HuH-7.5 (cell line): ENCODE results near the gene ADGRA3.
"Not testable (repeated sequence)": the region's sequence is repeated elsewhere in the genome, so short reads cannot be mapped to it uniquely, and the experiment has no call there.

ENCODE experiments used
- DNase-seq: peaks from one replicate; pipeline ENCODE4 v3.0.0; 2011; ENCODE audit warnings: low spot score

Gene ADGRA3

DNA sequence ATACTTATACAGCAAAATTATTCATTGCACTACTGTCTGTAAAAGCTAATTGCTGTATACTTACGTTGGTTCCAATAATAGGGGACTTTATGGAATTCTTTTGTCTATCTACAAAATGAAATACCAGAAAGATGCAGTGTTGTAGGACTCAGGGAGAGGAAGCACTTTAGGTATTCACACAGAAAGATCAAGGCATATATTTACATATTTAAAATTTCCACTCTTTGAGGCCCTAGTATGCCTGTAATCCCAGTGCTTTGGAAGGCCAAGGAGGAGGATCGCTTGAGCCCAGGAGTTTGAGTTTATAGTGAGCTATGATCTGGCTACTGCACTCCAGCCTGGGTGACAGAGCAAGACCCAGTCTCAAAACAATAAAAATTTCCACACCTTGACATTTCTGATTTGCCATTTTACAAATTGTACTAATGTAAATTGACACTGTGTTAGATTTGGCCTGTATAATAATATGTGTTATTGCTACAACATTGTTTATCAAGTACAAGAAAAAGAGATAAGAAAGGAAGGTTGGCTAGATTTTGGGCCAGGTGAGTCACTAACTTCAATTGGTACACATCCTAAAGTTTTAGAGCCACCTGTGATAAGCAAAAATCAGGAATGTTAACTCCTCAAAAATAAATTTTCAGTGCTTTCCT is 35.1 kb downstream of the ADGRA3 start:
- DNase-seq: no peak

DNA sequence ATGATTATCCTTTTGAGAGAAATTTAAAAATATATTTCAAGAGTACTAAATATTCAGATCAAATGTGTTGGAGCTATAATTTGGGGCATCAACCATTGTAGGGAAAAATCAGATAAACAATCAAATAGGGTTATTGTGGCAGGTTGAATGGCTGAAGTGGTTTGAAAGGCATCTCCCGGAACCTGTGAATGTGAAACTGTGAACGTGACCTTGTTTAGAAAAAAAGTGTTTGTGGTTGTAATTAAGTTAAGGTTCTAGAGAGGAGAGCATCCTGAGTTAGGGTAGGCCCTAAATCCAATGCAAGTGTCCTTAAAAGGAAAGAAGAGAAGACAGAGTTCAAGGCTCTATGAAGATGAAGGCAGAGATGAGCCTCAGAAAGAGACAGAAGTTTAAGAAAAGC is 37.4 kb downstream of the ADGRA3 start:
- DNase-seq: no peak

DNA sequence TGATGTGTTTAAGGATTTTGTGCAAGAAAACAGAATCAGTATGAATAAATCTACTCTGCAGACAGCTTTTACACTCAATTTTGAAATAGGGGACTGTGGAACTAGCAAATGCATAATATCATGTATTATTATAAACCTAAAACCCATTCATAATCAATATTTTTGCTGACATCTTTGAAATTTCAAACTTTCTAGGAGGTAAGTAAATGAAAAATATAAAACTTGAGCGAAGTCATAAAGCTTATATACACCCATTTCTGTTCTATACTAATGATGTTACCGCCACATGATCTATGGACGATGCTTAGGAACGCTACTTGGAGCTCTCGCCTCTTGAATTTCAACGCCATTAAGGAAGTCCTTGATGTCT is 38.1 kb downstream of the ADGRA3 start:
- DNase-seq: no peak

DNA sequence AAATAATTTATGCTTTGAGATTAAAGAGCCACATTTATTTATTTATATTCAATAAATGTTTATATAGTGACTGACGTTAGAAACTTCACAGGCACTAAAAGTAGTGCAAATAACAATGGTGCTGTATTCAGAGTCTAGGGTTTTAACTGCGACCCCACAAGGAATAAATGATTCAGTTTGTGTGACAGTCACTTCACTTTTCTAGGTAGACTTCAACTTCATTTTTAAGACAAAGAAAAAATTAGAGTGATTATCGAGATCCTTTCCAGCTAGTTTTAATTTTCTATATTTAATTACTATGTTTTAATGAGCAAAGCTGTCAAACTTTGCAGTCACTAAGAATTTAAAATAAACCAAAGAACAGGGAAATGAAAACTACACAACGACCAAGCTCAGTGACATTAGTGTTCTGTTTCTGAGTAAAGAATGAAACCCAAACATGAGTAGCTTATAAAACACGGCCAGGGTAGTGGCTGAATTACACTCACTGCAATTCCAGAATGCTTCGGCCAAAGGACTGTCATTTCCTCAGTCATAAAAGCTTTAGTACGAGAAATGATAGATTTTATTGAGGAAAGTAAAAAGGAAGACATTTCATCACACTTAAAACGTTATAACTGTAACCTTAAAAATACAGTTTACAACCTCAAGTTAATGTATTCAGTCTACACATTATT is 38.6 kb downstream of the ADGRA3 start:
- DNase-seq: no peak

DNA sequence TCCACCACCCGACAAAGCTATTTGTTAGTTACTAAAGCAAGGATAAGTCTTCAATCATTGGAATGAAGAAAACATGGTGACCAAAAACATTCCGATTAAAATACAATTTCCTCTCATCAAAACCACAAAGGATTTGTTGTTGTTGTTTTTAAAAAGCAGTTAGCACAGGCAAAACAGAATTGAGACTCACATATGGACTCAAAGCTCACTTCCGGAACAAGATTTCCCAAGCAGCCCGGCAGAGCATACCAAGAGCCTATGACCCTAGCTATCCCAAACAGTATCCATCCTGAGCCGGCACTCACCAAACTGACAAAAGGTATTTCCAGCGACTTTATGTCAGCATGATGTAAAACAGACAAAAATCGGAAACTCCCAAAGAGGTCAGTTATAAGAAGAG is 39.9 kb downstream of the ADGRA3 start:
- no peak for DNase-seq

DNA sequence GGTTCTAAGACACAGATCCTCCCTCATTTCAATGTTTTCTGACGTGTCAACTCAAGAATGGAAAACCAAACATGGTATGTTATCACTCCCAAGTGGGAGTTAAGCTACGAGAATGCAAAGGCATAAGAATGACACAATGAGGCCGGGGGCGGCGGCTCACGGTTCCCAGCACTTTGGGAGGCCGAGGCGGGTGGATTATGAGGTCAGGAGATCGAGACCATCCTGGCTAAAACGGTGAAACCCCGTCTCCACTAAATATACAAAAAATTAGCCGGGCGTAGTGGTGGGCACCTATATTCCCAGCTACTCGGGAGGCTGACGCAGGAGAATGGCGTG is 40.6 kb downstream of the ADGRA3 start:
- not testable (repeated sequence) for DNase-seq

DNA sequence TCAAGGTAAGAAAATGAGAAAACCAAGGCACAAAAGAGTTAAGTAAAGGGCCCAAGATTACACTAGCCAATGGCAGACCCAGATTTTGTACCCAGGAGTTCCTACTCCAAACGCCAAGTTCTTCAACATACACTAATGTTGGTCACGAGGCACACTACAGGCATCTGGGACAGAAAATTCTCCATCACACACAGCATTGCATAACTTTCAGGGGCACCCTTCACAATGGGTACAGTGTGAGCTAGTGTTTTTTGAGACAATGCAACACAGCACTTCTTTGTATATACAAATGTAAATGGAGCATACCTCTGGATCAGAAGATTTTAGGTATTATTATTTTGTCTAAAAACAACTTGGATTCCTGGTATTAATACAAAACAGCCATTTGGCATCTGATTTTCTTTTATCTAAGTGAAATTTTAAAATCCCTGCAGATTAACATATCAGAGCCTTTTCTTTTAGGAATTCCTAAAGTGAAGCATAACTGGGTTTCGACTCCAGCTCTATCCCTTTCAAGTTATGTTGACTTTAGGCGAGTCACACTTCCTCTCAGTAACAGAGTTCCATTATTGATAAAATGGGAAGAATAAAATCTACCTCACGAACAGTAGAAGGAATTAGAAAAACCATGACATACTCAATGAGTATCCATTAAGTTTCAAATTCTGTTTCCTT is 41.1 kb downstream of the ADGRA3 start:
- no peak for DNase-seq

DNA sequence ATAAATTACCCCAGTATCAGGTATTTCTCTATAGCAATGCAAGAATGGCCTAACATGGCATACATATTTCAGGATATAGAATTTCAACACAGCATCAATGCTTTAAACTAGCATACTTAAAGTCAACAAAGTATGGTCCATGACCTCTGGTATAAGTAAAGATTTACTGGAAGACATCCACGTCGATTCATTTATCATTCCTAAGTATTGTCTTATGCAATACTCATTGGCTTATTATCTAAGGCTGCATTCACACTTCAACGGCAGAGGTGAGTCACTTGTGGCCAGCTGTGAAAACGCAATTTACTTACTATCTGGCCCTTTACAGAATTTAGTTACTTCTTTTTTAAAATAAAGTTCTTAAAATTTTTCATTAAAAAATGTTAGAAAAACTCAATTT is 42.6 kb downstream of the ADGRA3 start:
- DNase-seq: no peak

DNA sequence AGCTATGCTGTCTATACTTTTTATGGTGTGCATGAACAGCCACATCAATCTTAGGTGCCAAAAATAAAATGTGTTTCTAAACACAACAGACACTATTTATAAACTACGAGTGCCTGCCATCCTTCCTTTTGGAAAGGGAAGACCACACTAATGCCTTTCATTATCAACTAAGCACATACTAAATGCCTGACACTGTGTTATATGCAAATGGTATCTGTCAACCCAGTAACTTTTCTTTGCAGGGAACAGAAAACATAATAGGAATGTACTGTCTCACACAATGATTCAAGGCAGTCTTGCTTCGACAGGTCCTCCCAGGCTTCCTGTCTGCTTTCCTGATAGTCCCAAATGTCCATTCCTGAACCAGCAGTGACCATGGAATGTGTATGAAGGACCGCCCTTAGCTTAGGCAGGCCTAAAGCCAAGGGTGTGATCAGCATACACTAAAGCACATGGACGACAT is 43.8 kb downstream of the ADGRA3 start:
- no peak for DNase-seq

DNA sequence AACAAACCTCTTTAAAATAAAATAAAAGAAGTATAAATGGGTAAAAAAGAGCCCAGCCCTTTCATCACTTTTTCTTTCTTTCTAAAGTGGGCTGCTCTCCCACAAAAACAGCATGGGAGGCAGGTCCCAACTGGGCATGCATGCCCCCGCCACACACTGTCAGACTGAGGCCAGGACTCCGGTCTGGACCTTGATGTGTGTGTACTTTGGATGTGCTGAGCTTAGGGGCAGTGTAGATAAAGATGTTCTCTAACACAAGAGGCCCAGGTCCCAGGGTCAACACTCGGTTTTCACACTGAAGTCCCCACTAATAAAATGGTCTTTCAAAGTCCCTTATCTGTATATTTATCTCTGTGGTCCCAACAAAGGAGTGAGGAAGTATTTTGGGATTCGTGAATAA is 44.4 kb downstream of the ADGRA3 start:
- no peak for DNase-seq

DNA sequence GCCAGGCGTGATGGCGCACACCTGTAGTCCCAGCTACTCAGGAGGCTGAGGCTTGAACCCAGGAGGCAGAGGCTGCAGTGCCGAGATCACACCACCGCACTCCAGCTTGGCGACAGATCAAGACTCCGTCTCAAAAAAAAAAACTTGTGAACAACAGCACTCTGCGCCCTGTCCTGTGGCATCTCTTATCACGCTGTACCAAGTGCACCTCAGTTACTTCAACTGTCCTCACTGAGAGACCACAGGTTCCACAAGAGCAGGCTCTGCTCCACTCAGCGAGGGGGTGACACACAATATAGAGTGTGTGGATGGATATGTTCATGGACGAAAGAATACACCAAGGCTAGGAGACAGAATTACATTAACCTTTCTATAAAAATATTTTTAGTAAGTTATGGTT is 49.3 kb downstream of the ADGRA3 start:
- no peak for DNase-seq

DNA sequence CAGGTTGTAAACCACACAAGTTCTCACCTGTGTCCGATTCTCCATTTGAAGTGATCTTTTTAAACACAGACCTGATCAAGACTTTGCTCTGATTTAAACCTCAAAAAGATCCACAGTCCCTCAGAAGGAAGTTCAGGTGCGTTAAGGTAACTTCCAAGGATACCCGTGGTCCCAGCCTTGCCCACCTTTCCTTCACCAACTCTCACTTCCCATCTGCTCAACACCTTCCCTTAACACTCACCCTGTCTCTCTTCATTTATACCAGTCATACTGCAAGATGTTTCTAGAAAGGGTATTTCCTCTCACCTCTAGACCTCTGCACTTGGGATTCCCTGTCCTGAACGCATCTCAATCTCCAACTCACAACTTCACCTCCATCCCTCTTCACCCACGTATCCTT is 49.9 kb downstream of the ADGRA3 start:
- DNase-seq: no peak

DNA sequence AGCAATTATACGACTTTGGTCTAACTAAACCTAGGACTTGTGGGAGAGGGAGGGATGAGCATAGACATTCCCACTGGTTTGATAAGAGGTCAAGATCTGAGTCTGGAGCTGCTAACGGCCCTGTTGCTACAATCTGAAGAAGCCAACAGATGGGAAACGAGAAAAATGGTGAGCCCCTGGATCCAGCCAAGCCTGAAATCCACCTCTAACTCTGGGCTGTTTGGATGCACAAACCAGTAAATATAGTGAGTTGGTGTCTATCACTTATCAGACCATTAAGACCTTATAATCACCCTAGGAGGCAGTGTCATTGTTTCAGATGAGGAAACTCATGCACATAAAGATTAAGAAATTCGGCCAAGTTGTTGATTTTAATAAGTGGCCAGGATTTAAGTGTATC is 50.5 kb downstream of the ADGRA3 start:
- DNase-seq: no peak

DNA sequence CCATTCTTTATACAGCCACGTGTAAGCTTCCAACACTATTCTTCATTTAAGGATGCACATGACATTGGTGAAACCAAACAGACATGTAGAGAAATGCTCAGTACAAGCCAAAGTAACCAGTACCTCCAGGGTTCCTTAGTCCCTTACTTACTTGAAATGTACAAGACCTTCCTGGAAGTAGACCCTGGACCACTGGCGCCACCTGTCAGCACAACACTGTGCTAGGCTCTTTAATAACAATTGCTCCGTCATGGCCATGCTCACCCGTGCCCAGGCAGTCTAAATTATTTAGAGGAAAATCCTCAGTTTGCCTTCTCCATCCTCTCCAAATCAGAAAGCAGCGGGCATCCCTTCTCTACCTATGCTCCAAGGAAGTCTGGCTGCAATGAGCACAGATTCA is 52.7 kb downstream of the ADGRA3 start:
- DNase-seq: no peak

DNA sequence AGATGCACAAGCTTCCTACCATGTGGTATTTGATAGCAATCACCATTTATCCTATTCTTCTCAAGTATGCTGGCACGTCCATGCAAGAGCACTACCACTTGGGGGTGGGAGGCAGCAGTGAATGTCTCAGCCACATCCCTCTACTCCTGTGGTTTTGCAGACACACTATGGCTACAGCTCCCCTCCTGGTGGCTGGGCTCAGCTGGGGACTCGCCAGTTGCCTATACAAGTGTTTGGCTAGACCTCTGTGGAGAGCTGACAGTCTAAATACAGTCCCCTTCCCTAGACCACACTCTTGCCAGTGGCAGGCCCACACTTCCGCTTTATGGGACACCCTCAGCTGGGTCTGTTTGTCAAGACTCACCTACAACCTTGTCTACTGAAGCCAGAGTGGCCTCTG is 53.2 kb downstream of the ADGRA3 start:
- DNase-seq: no peak

DNA sequence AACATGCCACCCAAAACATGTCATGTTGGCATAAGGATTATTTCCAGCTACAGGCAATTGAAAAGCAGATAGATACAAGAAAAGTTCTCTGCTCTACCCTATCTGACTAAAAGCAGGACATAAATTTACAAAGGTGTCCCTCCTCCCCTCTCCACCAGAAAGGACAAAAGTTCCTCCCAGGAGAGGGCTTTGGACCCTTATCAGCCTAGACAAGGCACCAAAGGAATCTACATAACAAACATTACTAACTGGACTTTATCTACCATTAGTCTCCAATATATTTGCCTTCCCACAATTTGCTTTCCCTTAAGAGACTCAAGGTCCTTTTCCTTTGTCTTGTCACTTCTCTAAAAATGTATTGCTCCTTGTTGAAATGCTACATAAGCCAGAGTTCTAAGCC is 55.6 kb downstream of the ADGRA3 start:
- DNase-seq: no peak

DNA sequence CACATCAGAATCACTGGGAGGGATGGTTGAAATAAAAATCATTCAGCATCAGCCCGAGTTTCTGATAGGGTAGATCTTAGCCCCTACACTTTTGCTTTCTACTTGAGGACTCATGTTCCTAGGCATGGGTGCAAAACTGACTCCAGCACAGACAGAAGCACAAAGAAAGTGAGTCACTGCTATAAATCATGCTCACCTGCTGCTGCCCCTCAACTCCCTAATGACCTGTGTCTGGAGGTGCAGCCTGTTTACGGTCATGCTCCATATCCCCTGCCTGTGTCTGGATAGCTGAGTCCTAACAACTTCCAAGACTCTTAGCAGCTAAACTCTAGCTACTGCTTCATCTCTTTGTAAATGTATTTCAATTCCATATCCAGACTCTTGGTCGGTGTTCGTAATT is 57.8 kb downstream of the ADGRA3 start:
- DNase-seq: no peak

DNA sequence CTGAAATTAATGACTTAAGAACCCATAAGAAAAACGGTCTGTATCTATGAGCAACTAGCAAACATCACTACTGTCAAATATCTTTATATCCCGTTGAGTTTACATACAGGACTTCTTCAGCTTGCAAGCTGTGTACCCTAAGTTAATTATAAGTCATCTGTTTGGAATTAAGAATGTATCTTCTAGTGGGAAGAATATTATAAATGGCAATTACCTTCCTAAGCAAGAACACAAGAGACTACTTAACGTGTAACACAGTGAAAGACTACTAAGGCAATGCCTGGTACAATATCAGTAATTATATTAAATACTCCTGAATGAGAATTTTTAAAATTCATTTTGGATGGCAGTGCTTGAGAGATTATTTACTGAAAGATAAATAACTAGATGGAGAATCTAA is 58.5 kb downstream of the ADGRA3 start:
- DNase-seq: no peak

DNA sequence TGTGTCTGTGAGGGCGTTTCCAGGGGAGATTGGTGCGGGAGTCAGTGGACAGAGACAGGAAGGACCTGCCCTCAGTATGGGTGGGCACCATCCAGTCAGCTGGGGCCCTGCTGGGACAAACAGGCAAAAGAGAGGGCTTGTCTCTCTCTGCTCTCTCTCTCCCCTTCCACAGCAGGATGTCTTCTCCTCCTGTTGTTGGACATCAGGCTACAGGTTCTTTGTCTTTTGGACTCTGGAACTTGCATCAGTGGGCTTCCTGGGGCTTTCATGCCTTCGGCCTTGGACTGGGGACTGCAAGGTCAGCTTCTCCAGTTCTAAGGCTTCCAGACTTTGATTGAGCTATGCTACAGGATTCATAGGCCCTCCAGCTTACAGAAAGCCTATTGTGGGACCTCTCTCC is 59.6 kb downstream of the ADGRA3 start:
- no peak for DNase-seq

DNA sequence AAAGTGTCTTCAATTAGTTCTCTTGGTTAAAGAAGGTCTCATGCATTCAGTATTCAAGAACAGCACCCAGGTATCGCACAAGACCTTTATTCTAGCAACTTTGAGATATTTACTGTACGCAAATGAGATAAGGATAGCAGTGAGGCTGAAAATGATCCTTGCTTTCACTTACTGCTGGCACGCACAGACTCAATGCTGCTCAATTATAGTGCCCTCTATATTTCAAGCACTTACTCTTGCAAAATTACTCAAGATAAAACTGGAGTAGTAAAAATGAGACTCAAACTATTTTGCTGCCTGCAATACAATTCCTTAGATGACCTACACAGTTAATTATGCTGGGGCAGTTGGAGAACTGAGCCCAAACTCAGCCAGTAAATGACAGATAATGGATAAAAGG is 60.9 kb downstream of the ADGRA3 start:
- no peak for DNase-seq

DNA sequence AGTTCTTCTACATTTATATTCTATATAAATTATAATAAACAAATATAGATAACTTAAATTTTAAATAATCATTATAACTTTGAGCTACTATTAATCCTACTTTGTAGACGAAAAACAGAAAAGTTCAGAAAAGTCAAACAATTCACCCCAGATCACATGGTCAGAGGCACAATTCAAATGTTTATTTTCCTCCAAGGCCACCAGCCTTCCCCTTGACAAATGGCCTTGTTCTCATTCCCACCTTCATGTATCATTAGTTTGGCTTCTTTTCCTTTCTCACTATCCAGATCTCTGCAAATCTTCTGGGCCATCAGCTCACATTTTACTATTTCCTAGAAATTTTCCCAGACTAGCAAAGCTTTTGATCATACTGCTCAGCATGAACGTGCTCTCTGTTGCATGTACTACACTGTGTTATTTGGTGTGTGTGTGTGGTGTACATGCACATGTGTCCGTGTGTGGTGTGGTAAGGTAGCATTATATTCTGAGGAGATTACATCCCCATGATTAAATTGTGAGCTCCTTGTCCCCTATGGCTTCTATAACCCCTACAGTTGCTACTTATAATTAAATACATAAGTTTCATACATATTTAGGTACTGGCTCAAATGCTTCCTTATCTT is 61.5 kb downstream of the ADGRA3 start:
- DNase-seq: no peak

DNA sequence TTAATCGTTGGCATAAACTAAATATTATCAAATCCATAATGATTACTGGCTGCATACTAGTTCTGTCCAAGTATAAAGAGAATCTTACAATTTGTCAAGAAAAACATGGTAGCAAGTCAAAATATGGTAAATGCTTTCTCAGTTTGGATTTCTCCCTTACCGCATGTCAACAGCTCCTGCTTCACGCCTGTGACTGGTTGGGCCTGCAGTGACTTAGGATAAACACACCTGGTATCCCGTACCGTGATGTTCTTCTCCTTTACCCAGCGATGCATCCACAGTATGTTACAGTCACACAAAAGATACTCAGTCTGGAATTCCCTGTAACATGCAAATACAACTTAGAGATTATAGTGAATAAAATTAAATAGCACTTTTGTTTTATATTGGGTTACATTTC is 71.1 kb downstream of the ADGRA3 start:
- no peak for DNase-seq

DNA sequence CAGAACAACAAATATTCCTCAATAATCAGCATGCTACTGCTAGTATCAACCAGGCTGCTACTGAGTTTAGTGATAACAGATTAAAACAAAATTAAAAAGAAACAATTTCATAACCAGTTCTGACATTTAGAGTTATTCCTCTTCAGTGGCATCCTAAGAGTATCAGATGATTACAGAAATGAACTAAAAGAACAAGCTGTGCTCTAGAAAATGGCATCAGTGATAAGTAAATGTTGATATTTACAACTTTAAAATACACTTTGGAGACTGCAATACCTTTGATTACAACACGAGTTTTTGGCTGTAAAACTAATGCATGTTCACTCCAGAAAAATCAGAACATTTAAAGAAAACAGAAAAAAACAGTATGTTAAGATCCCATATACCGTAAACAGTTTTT is 72.9 kb downstream of the ADGRA3 start:
- no peak for DNase-seq
